Measurements from ENCODE around the gene SOX13. TPM values are rescaled to one million over a fixed set of nuclear protein-coding genes. Genes with fewer than 3 reads are reported as not detected.

The SOX13 gene
- total and polyA plus RNA-seq, 2 of the 4 experiments (the other 2 are of a cell fraction): 0.54 to 3.5 TPM

GRCh38 chr1:204131978-204132377, 59.1 kb downstream of the SOX13 start:
- Histone ChIP-seq H4K8ac (ENCODE audit: low read depth in 2 of 2, low read length in 2 of 2) (peak overlapping the region in 1 of 2 experiments; percentile 85; a peak in 2 of 4 replicates), H3K4me2 (ENCODE audit: low read depth, low read length) (no peak overlapping the region), H2AFZ (replicated peaks; ENCODE audit: low read length, poor library complexity) (no peak overlapping the region), H2BK120ac (ENCODE audit: low read depth, low read length) (peak overlapping the region; percentile 88; the same call in 1 of the 2 replicates), H4K91ac (ENCODE audit: insufficient read depth, low read depth, low read length) (no peak overlapping the region), H4K20me1 (ENCODE audit: insufficient read depth, low read length) (no peaks in the 10 kb centered on the region), H3K56ac (ENCODE audit: extremely low read depth, insufficient read depth, low read length) (no peak overlapping the region), H2AK9ac (replicated peaks; ENCODE audit: low read depth, low read length, poor library complexity) (peak overlapping the region; percentile 20), H2BK5ac (ENCODE audit: low read depth, low read length, poor library complexity, severe bottlenecking) (no peak overlapping the region), H3K36me3 (ENCODE audit: control insufficient read depth, insufficient read depth, low read length) (peaks cover 13% of the 10 kb centered on the region; the same call in 1 of the 2 replicates), H2AK5ac (ENCODE audit: low read depth, low read length) (no peak overlapping the region; the same call in 1 of the 2 replicates), H3K27ac (ENCODE audit: insufficient read depth, low read length) (no peak overlapping the region), H3K4ac (ENCODE audit: low read depth, low read length) (peak overlapping the region; percentile 43), H2BK20ac (ENCODE audit: low read depth, low read length) (peak overlapping the region; percentile 74), H3K4me3 (ENCODE audit: insufficient read depth, low read depth, low read length) (no peak overlapping the region), H3K4me1 (ENCODE audit: control insufficient read depth, insufficient read depth, low read length) (peaks cover 18% of the 10 kb centered on the region), H3K14ac (replicated peaks; ENCODE audit: low read depth, low read length) (no peak overlapping the region; the same call in 1 of the 2 replicates), H3K23ac (ENCODE audit: low read depth, low read length) (no peak overlapping the region), H2BK15ac (ENCODE audit: low read depth, low read length) (no peak overlapping the region), H3K9ac (ENCODE audit: low read depth, low read length) (no peak overlapping the region), H4K5ac (ENCODE audit: low read depth, low read length) (no peak overlapping the region), H3K18ac (ENCODE audit: low read depth, low read length) (no peak overlapping the region), H3K9me1 (ENCODE audit: insufficient read depth, low read length) (peaks cover 18% of the 10 kb centered on the region), H3K79me1 (ENCODE audit: low read depth in 1 of 2, low read length in 2 of 2) (no peaks in the 10 kb centered on the region), H3K9me3 (ENCODE audit: control insufficient read depth, insufficient read depth, low read length) (no peaks in the 10 kb centered on the region), H3K27me3 (ENCODE audit: control insufficient read depth, insufficient read depth, low read length) (no peaks in the 10 kb centered on the region)
- no TSS peak for BruUV-seq (replicated peaks)
- in situ Hi-C loops (cut with MboI; ENCODE audit: low sequenced_read_pairs) (no loop called here), intact Hi-C loops (cut with micrococcal nuclease) (no loop called here), dilution Hi-C loops (cut with HindIII; ENCODE audit: low sequenced_read_pairs, unreplicated experiment) (loop anchor here (25.0 kb wide), 1 partner anchor 270 kb away; the partner anchor contains the start of gene SNRPE)
- 100% methylated on average over 1 of the region's 4 CpGs; no CpG with 5 or more reads in 1 of the 2 experiments for WGBS, 2 experiments (ENCODE audit: extremely low coverage in 2 of 2, insufficient read length in 1 of 2)
- DNase-seq (no peak), ATAC-seq (ENCODE audit: low read depth) (no peak)
- ChIA-PET POLR2A (ENCODE audit: unreplicated experiment) (interaction anchor here (0.5 kb wide), 1 partner anchor 266 kb away, joined by 6 read pairs; no protein-coding TSS in a partner anchor), CTCF (interaction anchor here (7.8 kb wide), 1 partner anchor 261 kb away, joined by 95 read pairs; no protein-coding TSS in a partner anchor)
- TF ChIP-seq BHLHE40 (IDR thresholded peaks at IDR 0.05; ENCODE audit: low read depth, low read length) (no peak), ELK1 (IDR thresholded peaks at IDR 0.05; ENCODE audit: borderline replicate concordance, low read depth, low read length) (no peak), RAD21 (IDR thresholded peaks at IDR 0.05; ENCODE audit: low read length) (no peak), SMC3 (IDR thresholded peaks at IDR 0.05; ENCODE audit: low read depth, low read length) (no peak), CEBPB (IDR thresholded peaks at IDR 0.05; ENCODE audit: low read depth, low read length) (no peak), POLR2A (IDR thresholded peaks at IDR 0.05; ENCODE audit: low read depth, low read length) (no peak), NFE2L2 (IDR thresholded peaks at IDR 0.05; ENCODE audit: low read depth, low read length) (no peak), MAZ (IDR thresholded peaks at IDR 0.05; ENCODE audit: borderline replicate concordance, low read depth, low read length) (no peak), USF2 (IDR thresholded peaks at IDR 0.05; ENCODE audit: low read depth, low read length) (no peak), RCOR1 (IDR thresholded peaks at IDR 0.05; ENCODE audit: insufficient replicate concordance, low read length) (no peak), CTCF (conservative IDR thresholded peaks at IDR 0.05; ENCODE audit: low read depth, low read length) (no peak), FOS (IDR thresholded peaks at IDR 0.05; ENCODE audit: low read depth, low read length) (no peak), MAFK (IDR thresholded peaks at IDR 0.05; ENCODE audit: low read depth, low read length) (no peak), MXI1 (IDR thresholded peaks at IDR 0.05; ENCODE audit: borderline replicate concordance, low read depth, low read length) (no peak), CHD1 (IDR thresholded peaks at IDR 0.05; ENCODE audit: low read depth, low read length) (no peak)
